HepG2 (cell line): Measurements from ENCODE around the gene UBE2N. TPM values are rescaled to one million over a fixed set of nuclear protein-coding genes. Genes with fewer than 3 reads are reported as not detected.

Source experiments
- ATAC-seq: fragments of 200-7000 bp; cut with Tn5 transposase; 3 replicates; pipeline ENCODE4 v1.9.1; 2020; ENCODE audit warnings: mild to moderate bottlenecking, moderate library complexity
- BruUV-seq: library from RNA; stranded (reverse); fragments of 400-500 nt; replicated peaks from 2 replicates; lab custom pipeline; 2021; lab: Mats Ljungman, UMichigan
- CTCF ChIA-PET: fragments of 300-600 bp; formaldehyde crosslinking; extraction: SDS; loops from one replicate; lab custom pipeline; 2021; ENCODE audit warnings: low total read pairs, inconsistent platforms, low intra/inter-chr PET ratio; lab: Yijun Ruan, JAX
- POLR2A ChIA-PET: fragments of 350-600 bp; sonication (Branson Sonifier 250); formaldehyde crosslinking; loops from one replicate; lab custom pipeline; 2020; ENCODE audit warnings: antibody characterized with exemption, inconsistent platforms; lab: Yijun Ruan, JAX
- DNase-seq: peaks from one replicate; pipeline ENCODE4 v3.0.0-alpha.2; 2015; ENCODE audit warnings: low spot score
- FAIRE-seq: peaks from 3 replicates; lab custom pipeline; 2011; peaks lifted over from hg19 to GRCh38; lab: Jason Lieb, UNC
- H2AFZ ChIP-seq: one replicate; pipeline ENCODE4 v1.6.1; 2011; ENCODE audit warnings: low read length, inconsistent platforms
- H3K27ac ChIP-seq: fragments of 300-600 bp; 3 replicates; pipeline ENCODE4 v1.8.0; 2011; ENCODE audit warnings: mixed run types, mild to moderate bottlenecking, mixed read lengths, low read length, inconsistent platforms; ENCODE audit not compliant: insufficient read depth; ENCODE audit errors: extremely low read length
- H3K27me3 ChIP-seq, 2 experiments: fragments of 200-600 bp in 1 of 2; 2 replicates in 1 of 2; 3 replicates in 1 of 2; pipeline versions ENCODE4 v1.6.0 to v1.8.0; 2011; ENCODE audit warnings: low read length in 2 of 2, mild to moderate bottlenecking in 2 of 2, moderate library complexity in 2 of 2, inconsistent platforms in 1 of 2; ENCODE audit not compliant: insufficient read depth in 2 of 2, control insufficient read depth in 1 of 2
- H3K36me3 ChIP-seq, 2 experiments: fragments of 200-600 bp in 1 of 2; replicated peaks in 1 of 2; 2 replicates in 1 of 2; 3 replicates in 1 of 2; pipeline versions ENCODE4 v1.5.1 to v1.8.0; 2011; ENCODE audit warnings: low read length in 2 of 2, inconsistent platforms in 1 of 2; ENCODE audit not compliant: insufficient read depth in 2 of 2, control insufficient read depth in 1 of 2
- H3K4me1 ChIP-seq: 2 replicates; pipeline ENCODE4 v1.5.1; 2012; ENCODE audit warnings: low read length, inconsistent platforms; ENCODE audit not compliant: insufficient read depth
- H3K4me2 ChIP-seq: 2 replicates; pipeline ENCODE4 v1.6.0; 2011; ENCODE audit warnings: low read depth, low read length, inconsistent platforms
- H3K4me3 ChIP-seq, 3 experiments: fragments of 200-600 bp in 1 of 3; sonication (generic), shearing (Covaris generic) in 1 of 3; replicated peaks in 1 of 3; 2 replicates each; pipeline ENCODE4 v1.5.1; 2011 to 2016; ENCODE audit warnings: low read length in 3 of 3, inconsistent platforms in 2 of 3, low read depth in 2 of 3, mild to moderate bottlenecking in 2 of 3, control low read depth in 1 of 3, mixed read lengths in 1 of 3; ENCODE audit not compliant: insufficient read depth in 1 of 3
- H3K79me2 ChIP-seq: one replicate; pipeline ENCODE4 v1.6.1; 2011; ENCODE audit warnings: low read length, inconsistent platforms; ENCODE audit not compliant: insufficient read depth
- H3K9ac ChIP-seq: 2 replicates; pipeline ENCODE4 v1.6.0; 2011; ENCODE audit warnings: mild to moderate bottlenecking, low read depth, low read length, inconsistent platforms; ENCODE audit not compliant: insufficient read depth
- H3K9me3 ChIP-seq: 2 replicates; pipeline ENCODE4 v1.5.1; 2012; ENCODE audit warnings: mild to moderate bottlenecking, low read length
- H4K20me1 ChIP-seq: 2 replicates; pipeline ENCODE4 v1.6.0; 2011; ENCODE audit warnings: inconsistent platforms, mild to moderate bottlenecking, low read length, moderate library complexity; ENCODE audit not compliant: insufficient read depth
- ASH2L ChIP-seq: fragments of 300-600, 200-600 bp; sonication (generic); IDR thresholded peaks from 2 replicates; pipeline ENCODE4 v1.7.0; 2017; ENCODE audit warnings: low read depth, mild to moderate bottlenecking, moderate library complexity, mixed read lengths, low read length; ENCODE audit not compliant: insufficient read length
- ATAD3A ChIP-seq: sonication (generic); formaldehyde crosslinking; IDR thresholded peaks from 2 replicates; pipeline ENCODE4 v1.4.0; 2020; ENCODE audit warnings: missing genetic modification reagents
- CEBPB ChIP-seq: IDR thresholded peaks from 2 replicates; pipeline ENCODE4 v1.6.1; 2011; ENCODE audit warnings: low read depth, low read length, improper control_type of control experiment, borderline replicate concordance
- CENPX ChIP-seq: sonication (generic); formaldehyde crosslinking; IDR thresholded peaks from 2 replicates; pipeline ENCODE4 v1.9.0; 2021; ENCODE audit warnings: mild to moderate bottlenecking, missing genetic modification reagents, moderate library complexity
- FOXP4 ChIP-seq: sonication (generic); formaldehyde crosslinking; IDR thresholded peaks from 2 replicates; pipeline ENCODE4 v1.4.0; 2020; ENCODE audit warnings: missing genetic modification reagents
- HDAC2 ChIP-seq: sonication (generic); formaldehyde crosslinking; IDR thresholded peaks from 2 replicates; pipeline ENCODE4 v1.4.0; 2020; ENCODE audit warnings: missing genetic modification reagents
- HMGXB4 ChIP-seq, 2 experiments: sonication (generic) in 1 of 2; formaldehyde crosslinking in 1 of 2; IDR thresholded peaks; 2 replicates each; pipeline versions ENCODE4 v1.4.0 to v1.6.1; 2018 to 2020; ENCODE audit warnings: missing genetic modification reagents in 2 of 2, borderline replicate concordance in 1 of 2, low read depth in 1 of 2, mild to moderate bottlenecking in 1 of 2, missing biosample characterization in 1 of 2
- MAX ChIP-seq: IDR thresholded peaks from 2 replicates; pipeline ENCODE4 v1.6.1; 2012; ENCODE audit warnings: inconsistent platforms
- MTF2 ChIP-seq: sonication (generic); formaldehyde crosslinking; IDR thresholded peaks from 2 replicates; pipeline ENCODE4 v1.5.0; 2020; ENCODE audit warnings: missing genetic modification reagents, borderline replicate concordance
- NBN ChIP-seq: fragments of 450-650 bp; conservative IDR thresholded peaks from 2 replicates; pipeline ENCODE4 v1.6.1; 2017
- POLR2G ChIP-seq: fragments of 200-400 bp; formaldehyde crosslinking; IDR thresholded peaks from 2 replicates; pipeline ENCODE4 v1.6.1; 2018; ENCODE audit warnings: mild to moderate bottlenecking, low read depth, low read length, moderate library complexity
- ZBTB7B ChIP-seq: sonication (generic); formaldehyde crosslinking; IDR thresholded peaks from 2 replicates; pipeline ENCODE4 v1.4.0; 2020; ENCODE audit warnings: missing genetic modification reagents
- ZNF292 ChIP-seq: sonication (generic); formaldehyde crosslinking; IDR thresholded peaks from 2 replicates; pipeline ENCODE4 v1.8.1; 2022; ENCODE audit warnings: mild to moderate bottlenecking, low read depth, missing genetic modification reagents, borderline replicate concordance
- ZNF501 ChIP-seq: sonication (generic); formaldehyde crosslinking; IDR thresholded peaks from 2 replicates; pipeline ENCODE4 v1.5.1; 2020; ENCODE audit warnings: mild to moderate bottlenecking, moderate library complexity, missing genetic modification reagents
- ZNF543 ChIP-seq: sonication (generic); formaldehyde crosslinking; IDR thresholded peaks from 2 replicates; pipeline ENCODE4 v1.4.0; 2020; ENCODE audit warnings: mild to moderate bottlenecking, missing genetic modification reagents
- ZNF605 ChIP-seq: sonication (generic); formaldehyde crosslinking; IDR thresholded peaks from 2 replicates; pipeline ENCODE4 v1.8.0; 2022; ENCODE audit warnings: mild to moderate bottlenecking, missing genetic modification reagents
- ZZZ3 ChIP-seq: sonication (generic); formaldehyde crosslinking; IDR thresholded peaks from 2 replicates; pipeline ENCODE4 v1.4.0; 2020; ENCODE audit warnings: missing genetic modification reagents, mild to moderate bottlenecking, borderline replicate concordance
- WGBS: methylation state at CpG from one replicate; pipeline ENCODE4 v1.1.6; 2017; ENCODE audit warnings: low lambda C conversion rate; 5-methylcytosine and 5-hydroxymethylcytosine counted together
- in situ Hi-C: cut with HindIII; loops from 2 replicates; pipeline ENCODE4 v1.10.0; 2017; ENCODE audit warnings: low pct_unique_long_range_greater_than_20kb; ENCODE audit not compliant: extremely low pct_ligation_motif_present
- intact Hi-C: fragments of 100-400 bp; cut with micrococcal nuclease; formaldehyde crosslinking; loops from one replicate; pipeline ENCODE4 v1.10.0; 2022; ENCODE audit not compliant: unreplicated experiment
- polyA plus RNA-seq, 8 experiments: library from polyadenylated mRNA; depleted of rRNA in 3 of 8; stranded (reverse) in 7 of 8; unstranded in 1 of 8; fragments of >200 nt; fragmentation: Illumina TruSeq in 4 of 8; extraction: Trizol in 4 of 8; gene quantifications; 2 replicates each; pipeline versions ENCODE4 v1.2.1 to v1.2.3, GENCODE V29; 2011 to 2016; ENCODE audit warnings: low read depth in 4 of 8, missing spikeins in 1 of 8, mixed read lengths in 1 of 8; ENCODE audit not compliant: insufficient read depth in 1 of 8
- total RNA-seq, 5 experiments: library from RNA; depleted of rRNA; stranded (reverse); fragments of >200 nt; fragmentation: Illumina TruSeq; extraction: Trizol; gene quantifications; 2 replicates each; pipeline ENCODE4 v1.2.3, GENCODE V29; 2016; ENCODE audit warnings: low read depth in 1 of 5

The UBE2N gene
- total and polyA plus RNA-seq, 2 of the 13 experiments (the other 11 are each of a cell fraction or from before 2014, with no cell fraction given), result 188 to 197 TPM

DNA sequence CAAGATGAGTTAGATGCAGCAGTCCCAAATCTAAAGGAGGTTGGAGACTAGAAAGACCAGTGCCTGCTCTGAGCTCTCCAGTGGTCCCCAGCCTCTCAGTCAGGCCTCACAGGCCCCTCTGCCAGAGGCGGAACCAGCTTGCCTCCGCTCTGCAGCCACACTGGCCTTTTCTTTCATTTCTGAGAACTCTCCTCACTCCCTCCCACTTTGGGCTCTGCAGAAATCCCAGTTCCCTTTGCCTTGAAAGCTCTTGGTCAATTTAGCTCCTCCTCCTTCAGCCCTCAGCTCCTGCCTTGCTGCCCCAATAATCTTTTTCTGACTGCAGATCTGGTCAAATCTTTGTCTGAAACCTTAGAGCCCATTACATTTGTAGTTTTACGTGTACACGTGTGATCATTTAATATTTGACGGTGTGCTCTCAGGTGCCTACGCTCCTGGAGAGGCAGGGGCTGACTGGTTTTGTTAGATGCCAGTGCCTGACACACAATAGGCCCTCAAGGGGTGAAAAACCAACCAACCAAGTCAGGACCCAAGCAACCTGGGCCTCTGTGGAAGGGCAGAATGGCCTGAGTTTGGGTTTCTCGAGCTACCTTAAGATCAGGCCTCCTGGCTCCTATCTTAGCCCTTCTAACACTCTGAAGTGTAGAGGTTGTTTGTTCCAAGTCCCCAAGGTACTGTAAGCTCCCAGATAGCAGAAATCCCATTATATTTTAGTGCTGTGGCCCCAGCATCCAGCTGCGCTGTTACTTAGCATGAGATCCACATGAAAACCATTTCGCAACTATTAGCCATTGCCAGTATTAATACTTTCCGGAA is 65.1 kb downstream of the UBE2N start:
- in situ Hi-C loops, result loop anchor here (25.0 kb wide), 1 partner anchor 239 kb away; no protein-coding TSS in a partner anchor
- Histone ChIP-seq H4K20me1 (peaks cover 23% of the 10 kb centered on the region), H3K4me1 (peaks cover 45% of the 10 kb centered on the region), H3K36me3 (no peaks in the 10 kb centered on the region), H3K9me3 (no peaks in the 10 kb centered on the region), H3K9ac (peak overlapping the region; percentile 95), H2AFZ (no peak overlapping the region), H3K79me2 (peaks cover 61% of the 10 kb centered on the region), H3K27ac (peak overlapping the region; percentile 86), H3K4me3 (peak overlapping the region; percentile 89 to 96 (median 94)), H3K4me2 (peak overlapping the region; percentile 94), H3K27me3 (no peaks in the 10 kb centered on the region; a peak in 1 of 5 replicates)
- ChIA-PET CTCF (no interaction called here), POLR2A (interaction anchor here (0.6 to 1.7 kb wide), 7 partner anchors 61 to 482 kb away, joined by 3 to 7 read pairs (median 4); no protein-coding TSS in a partner anchor)
- intact Hi-C loops, result loop anchor here (2.0 to 5.0 kb wide), 2 partner anchors 62 to 249 kb away; no protein-coding TSS in a partner anchor
- WGBS, result 10% methylated on average over 10 of the region's 10 CpGs
- DNase-seq, result peak; percentile 71
- BruUV-seq, result no TSS peak
- FAIRE-seq, result no peak
- ATAC-seq, result peak; percentile 24
- TF ChIP-seq ZNF292 (CRISPR knock-in tag), result 0 out of 2 replicates have a peak, but pooled peaks have one; percentile 4
- TF ChIP-seq NBN, result no peak
- peak; percentile 49; the same call in 1 of the 2 replicates for TF ChIP-seq ZBTB7B
- peak; percentile 5; the same call in 1 of the 2 replicates for TF ChIP-seq HDAC2 (CRISPR knock-in tag)
- peak; percentile 26; the same call in 1 of the 2 replicates for TF ChIP-seq CENPX
- TF ChIP-seq ASH2L, result peak; percentile 4
- 0 out of 2 replicates have a peak, but pooled peaks have one; percentile 21 for TF ChIP-seq FOXP4 (CRISPR knock-in tag)
- 0 out of 2 replicates have a peak, but pooled peaks have one; percentile 12 for TF ChIP-seq MAX
- TF ChIP-seq ZNF605, result peak; percentile 46; the same call in 1 of the 2 replicates
- peak in 1 of 2 experiments; percentile 32; a peak in 3 of 4 replicates for TF ChIP-seq HMGXB4 (CRISPR knock-in tag; IDR thresholded peaks at IDR 0.05; ENCODE audit: borderline replicate concordance in 1 of 2, low read depth in 1 of 2)
- no peak for TF ChIP-seq ATAD3A (CRISPR knock-in tag)
- TF ChIP-seq CEBPB, result peak; percentile 76
- TF ChIP-seq ZNF501, result peak; percentile 23; the same call in 1 of the 2 replicates
- TF ChIP-seq MTF2 (CRISPR knock-in tag), result no peak
- TF ChIP-seq ZNF543, result peak; percentile 96
- peak; percentile 34; the same call in 1 of the 2 replicates for TF ChIP-seq POLR2G
- TF ChIP-seq ZZZ3 (CRISPR knock-in tag), result no peak
